HG03520 (cell line): ENCODE results near the gene MYO1E.
A peak's percentile ranks its signal among the peaks of the same experiment; 100 is the strongest.

ENCODE experiments used
- ATAC-seq: cut with Tn5 transposase; IDR thresholded peaks from one replicate; pipeline ENCODE4 v1.9.1; 2021; ENCODE audit warnings: mild to moderate bottlenecking, moderate library complexity; ENCODE audit not compliant: unreplicated experiment

Gene MYO1E

GRCh38 chr15:59205839-59206622 is 166.6 kb downstream of the MYO1E start:
- ATAC-seq = no peak

GRCh38 chr15:59203657-59204056 is 169.0 kb downstream of the MYO1E start:
- ATAC-seq = no peak

- ATAC-seq = no peak
Measured at GRCh38 chr15:59203008-59203407, 169.7 kb downstream of the MYO1E start.

GRCh38 chr15:59200560-59200959 is 172.1 kb downstream of the MYO1E start:
- no peak for ATAC-seq

- ATAC-seq = no peak
Measured at GRCh38 chr15:59199626-59200465, 172.8 kb downstream of the MYO1E start.

GRCh38 chr15:59197454-59197853 is 175.2 kb downstream of the MYO1E start:
- ATAC-seq = no peak

GRCh38 chr15:59196416-59196815 is 176.3 kb downstream of the MYO1E start:
- no peak for ATAC-seq

- no peak for ATAC-seq
Measured at GRCh38 chr15:59194639-59195325, 177.9 kb downstream of the MYO1E start.

GRCh38 chr15:59191855-59192237 is 180.8 kb downstream of the MYO1E start:
- ATAC-seq = no peak

- no peak for ATAC-seq
Measured at GRCh38 chr15:59190291-59190690, 182.4 kb downstream of the MYO1E start.

- no peak for ATAC-seq
Measured at GRCh38 chr15:59189241-59189640, 183.4 kb downstream of the MYO1E start.

GRCh38 chr15:59186501-59186900 is 186.2 kb downstream of the MYO1E start:
- no peak for ATAC-seq

- ATAC-seq = no peak
Measured at GRCh38 chr15:59185725-59186124, 186.9 kb downstream of the MYO1E start.

GRCh38 chr15:59180945-59181600 is 191.6 kb downstream of the MYO1E start:
- no peak for ATAC-seq

GRCh38 chr15:59179717-59180116 is 193.0 kb downstream of the MYO1E start:
- no peak for ATAC-seq

- ATAC-seq = no peak
Measured at GRCh38 chr15:59178151-59178695, 194.4 kb downstream of the MYO1E start.

- ATAC-seq = no peak
Measured at GRCh38 chr15:59177317-59177660, 195.4 kb downstream of the MYO1E start.

GRCh38 chr15:59176653-59177316 is 195.9 kb downstream of the MYO1E start:
- no peak for ATAC-seq

GRCh38 chr15:59174835-59175831 is 197.5 kb downstream of the MYO1E start:
- peak; percentile 44 for ATAC-seq
